HG02981 (cell line): Measurements from ENCODE around the gene NR1I3.
A peak's percentile ranks its signal among the peaks of the same experiment; 100 is the strongest.

ENCODE experiments used
- ATAC-seq: cut with Tn5 transposase; IDR thresholded peaks from one replicate; pipeline ENCODE4 v1.9.1; 2021; ENCODE audit warnings: mild to moderate bottlenecking, moderate library complexity; ENCODE audit not compliant: unreplicated experiment

The NR1I3 gene

GRCh38 chr1:161196521-161197451 is 41.2 kb downstream of the NR1I3 start:
- ATAC-seq: no peak

GRCh38 chr1:161196111-161196510 is 41.9 kb downstream of the NR1I3 start:
- ATAC-seq: no peak

GRCh38 chr1:161195171-161195570 is 42.8 kb downstream of the NR1I3 start:
- ATAC-seq: no peak

GRCh38 chr1:161193561-161194235 is 44.3 kb downstream of the NR1I3 start:
- no peak for ATAC-seq

- ATAC-seq: peak; percentile 74
Observed at GRCh38 chr1:161192476-161193465, 45.2 kb downstream of the NR1I3 start.

- ATAC-seq: no peak
Observed at GRCh38 chr1:161191971-161192370, 46.0 kb downstream of the NR1I3 start.

- ATAC-seq: no peak
Observed at GRCh38 chr1:161190962-161191521, 47.0 kb downstream of the NR1I3 start.

- no peak for ATAC-seq
Observed at GRCh38 chr1:161189036-161189435, 49.0 kb downstream of the NR1I3 start.

- ATAC-seq: no peak
Observed at GRCh38 chr1:161188381-161188780, 49.6 kb downstream of the NR1I3 start.

GRCh38 chr1:161187311-161187710 is 50.7 kb downstream of the NR1I3 start:
- no peak for ATAC-seq

- no peak for ATAC-seq
Observed at GRCh38 chr1:161185732-161186311, 52.2 kb downstream of the NR1I3 start.

- peak; percentile 58 for ATAC-seq
Observed at GRCh38 chr1:161185282-161185682, 52.7 kb downstream of the NR1I3 start.

GRCh38 chr1:161182214-161182613 is 55.8 kb downstream of the NR1I3 start:
- ATAC-seq: peak; percentile 46

- ATAC-seq: no peak
Observed at GRCh38 chr1:161180639-161181038, 57.4 kb downstream of the NR1I3 start.

- ATAC-seq: no peak
Observed at GRCh38 chr1:161179698-161180097, 58.3 kb downstream of the NR1I3 start.
